ENCODE data around the gene PROSER2.
"Not testable (repeated sequence)": the region's sequence is repeated elsewhere in the genome, so short reads cannot be mapped to it uniquely, and the experiment has no call there.

PROSER2 gene

DNA sequence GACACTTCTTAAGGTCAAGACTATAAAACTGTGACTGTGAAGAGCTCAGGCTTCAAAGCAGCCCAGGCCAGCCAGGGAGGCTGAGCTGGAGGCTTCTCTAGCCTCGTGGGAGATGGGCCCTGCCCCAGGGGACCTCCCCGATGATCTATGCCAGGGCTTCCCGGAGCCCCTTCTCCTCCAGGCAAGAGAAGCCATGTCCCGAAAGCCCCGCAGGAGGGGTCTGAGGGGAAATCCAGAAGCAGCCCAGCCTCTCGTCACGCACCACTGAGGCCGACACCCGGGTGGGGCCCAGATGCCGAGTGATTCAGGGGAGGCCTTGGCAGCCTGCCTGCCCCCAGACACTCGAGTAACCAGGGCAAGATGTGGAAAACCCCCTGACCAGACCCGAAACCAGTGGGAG is 63.7 kb downstream of the PROSER2 start:
- no peak for DNase-seq

GRCh38 chr10:11887381-11888227 is 64.4 kb downstream of the PROSER2 start:
- DNase-seq, result no peak

- DNase-seq, result not testable (repeated sequence)
Observed at GRCh38 chr10:11889263-11889662, 66.1 kb downstream of the PROSER2 start.

DNA sequence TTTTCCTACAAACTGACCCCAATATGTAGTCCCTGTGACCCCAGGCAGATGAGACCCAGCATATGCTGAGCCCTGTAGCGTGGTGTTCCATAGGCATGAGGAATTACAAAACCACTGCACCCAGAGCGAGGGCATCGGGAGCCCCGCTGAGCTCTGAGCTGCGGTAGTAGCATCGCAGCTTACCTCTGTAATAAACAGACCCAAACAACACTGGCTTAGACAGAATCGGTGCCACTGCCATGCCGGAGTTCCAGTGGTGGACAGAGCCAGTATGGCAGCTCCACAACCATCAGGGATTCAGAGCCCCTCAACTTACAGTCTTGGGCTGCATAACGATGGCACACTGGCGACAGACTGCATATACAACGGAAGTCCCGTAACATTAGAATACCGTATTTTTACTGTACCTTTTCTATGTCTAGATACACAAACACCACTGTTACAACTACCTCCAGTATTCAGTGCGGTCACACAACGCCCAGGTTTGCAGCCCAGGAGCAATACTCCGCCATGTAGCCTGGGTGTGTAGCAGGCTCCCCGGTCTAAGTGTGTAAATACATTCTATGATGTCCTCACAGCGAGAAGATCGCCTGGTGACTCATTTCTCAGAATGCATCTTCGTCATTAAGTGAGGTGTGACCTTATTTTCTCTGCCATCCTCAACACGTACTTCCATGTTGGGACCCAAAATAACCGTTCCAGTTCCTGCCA is 68.8 kb downstream of the PROSER2 start:
- DNase-seq, result no peak

- DNase-seq, result no peak
Observed at GRCh38 chr10:11893749-11894278, 70.7 kb downstream of the PROSER2 start.

DNA sequence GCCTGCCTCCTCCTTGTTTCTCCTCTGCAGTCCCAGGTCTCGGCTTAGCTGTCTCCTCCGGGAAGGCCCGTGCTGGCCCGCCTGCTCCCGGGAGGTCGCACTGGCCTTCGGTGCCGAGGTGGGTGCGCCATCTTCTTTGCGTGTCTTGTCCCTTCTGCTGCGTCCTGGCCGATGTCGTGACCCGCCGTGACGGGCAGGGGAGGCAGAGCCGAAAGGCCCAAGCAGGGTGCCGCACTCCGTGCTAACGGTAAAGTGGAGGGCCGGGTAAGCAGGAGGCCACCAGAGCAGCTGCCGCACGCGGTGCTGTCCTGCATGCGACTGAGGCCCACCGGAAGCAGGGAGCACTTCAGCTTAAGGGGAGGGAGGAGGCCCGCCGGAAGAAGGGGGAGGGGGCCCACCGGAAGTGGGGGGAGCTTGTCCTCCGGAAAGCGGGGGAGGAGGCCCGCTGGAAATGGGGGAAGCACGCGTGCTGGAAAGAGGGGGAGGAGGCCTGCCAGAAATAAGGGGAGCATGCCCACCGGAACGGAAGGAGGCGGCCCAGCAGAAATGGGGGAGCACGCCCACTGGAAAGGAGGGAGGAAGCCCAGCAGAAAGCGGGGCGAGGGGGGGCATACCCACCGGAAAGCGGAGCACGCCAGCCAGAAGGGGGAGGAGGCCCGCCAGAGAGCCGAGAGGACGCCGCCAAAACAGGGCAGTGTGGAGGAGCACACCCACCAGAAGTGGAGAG is 71.4 kb downstream of the PROSER2 start:
- no peak for DNase-seq

GRCh38 chr10:11895108-11895466 is 71.9 kb downstream of the PROSER2 start:
- DNase-seq, result no peak

GRCh38 chr10:11895598-11895997 is 72.4 kb downstream of the PROSER2 start:
- DNase-seq, result no peak

GRCh38 chr10:11896549-11897200 is 73.5 kb downstream of the PROSER2 start:
- DNase-seq, result no peak

DNA sequence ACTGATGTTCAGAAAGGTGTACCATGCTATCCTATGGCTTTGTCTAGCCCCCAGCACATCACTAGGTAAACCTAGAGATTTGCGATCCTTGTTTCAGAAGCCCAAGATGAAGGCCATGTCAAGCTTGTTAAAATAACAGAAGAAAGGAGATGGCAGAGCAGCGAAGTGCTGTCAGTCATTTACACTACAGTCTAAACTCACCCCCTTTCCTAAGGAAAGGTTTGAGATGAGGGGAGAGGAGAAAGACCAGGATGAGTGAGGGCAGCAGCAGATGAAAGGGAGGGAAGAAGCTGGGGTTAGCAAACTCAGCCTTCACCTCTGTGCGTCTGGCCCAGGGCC is 74.8 kb downstream of the PROSER2 start:
- DNase-seq, result no peak

GRCh38 chr10:11898372-11899066 is 75.4 kb downstream of the PROSER2 start:
- no peak for DNase-seq

DNA sequence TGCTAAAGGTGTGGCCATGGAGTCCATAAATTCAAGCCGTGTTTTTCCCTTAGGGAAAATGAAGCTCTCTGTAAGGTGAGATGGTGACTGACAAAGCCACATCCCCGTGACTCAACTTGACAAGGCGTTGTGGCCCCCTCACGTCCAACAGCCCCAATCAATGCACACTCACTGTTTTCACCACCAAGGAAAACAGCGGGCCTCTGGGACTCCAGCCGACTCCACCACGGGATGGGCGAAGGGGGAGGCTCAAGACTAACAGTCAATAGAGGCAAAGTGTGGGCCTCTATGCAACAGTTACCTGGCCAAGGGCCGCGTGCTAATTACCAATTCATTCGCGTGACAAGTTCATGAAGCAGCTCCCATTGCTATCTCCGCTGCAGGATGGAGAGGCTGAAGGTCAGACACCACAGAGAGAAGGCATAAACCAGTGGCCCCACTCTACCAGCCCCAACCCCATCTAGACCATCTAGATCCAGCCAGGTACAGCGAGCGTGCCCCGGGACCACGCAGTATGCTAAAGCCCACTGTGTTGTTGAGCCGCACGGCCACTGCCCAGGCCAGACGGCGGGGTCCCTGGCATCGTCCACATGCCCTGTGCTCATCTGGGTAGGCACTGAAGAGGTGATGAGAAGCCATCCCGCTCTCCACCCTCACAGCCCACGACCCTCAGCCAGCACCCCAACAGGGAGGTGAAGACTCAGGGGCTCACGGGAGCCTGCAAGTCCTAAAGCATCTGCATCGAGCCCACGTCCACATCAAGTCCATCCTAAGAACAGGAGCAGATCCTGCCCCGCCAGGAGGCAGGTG is 76.1 kb downstream of the PROSER2 start:
- no peak for DNase-seq

GRCh38 chr10:11901036-11901301 is 77.8 kb downstream of the PROSER2 start:
- DNase-seq, result no peak

DNA sequence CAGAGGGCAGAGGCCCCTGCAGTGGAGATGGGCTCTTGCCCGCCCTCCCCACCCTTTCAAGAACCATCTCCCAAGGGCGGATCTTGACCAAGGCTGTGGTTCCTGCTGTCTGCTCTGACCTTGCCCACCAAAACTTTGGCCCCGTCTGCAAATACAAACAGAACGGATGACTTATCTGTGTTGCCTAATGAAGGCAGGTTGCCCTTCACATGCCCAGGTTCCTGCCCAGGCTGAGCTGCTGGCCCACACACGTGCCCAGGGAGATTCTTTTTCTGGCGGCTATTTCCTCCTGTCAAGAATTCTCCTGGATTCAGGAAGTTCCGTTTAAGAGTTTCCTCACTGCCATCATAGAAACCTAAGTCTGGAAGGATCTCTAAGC is 78.3 kb downstream of the PROSER2 start:
- no peak for DNase-seq

GRCh38 chr10:11901833-11902475 is 78.8 kb downstream of the PROSER2 start:
- DNase-seq, result no peak

- no peak for DNase-seq
Observed at GRCh38 chr10:11902646-11903045, 79.5 kb downstream of the PROSER2 start.

GRCh38 chr10:11906714-11907113 is 83.6 kb downstream of the PROSER2 start:
- DNase-seq, result no peak

- DNase-seq, result no peak
Observed at GRCh38 chr10:11907914-11908313, 84.8 kb downstream of the PROSER2 start.

DNA sequence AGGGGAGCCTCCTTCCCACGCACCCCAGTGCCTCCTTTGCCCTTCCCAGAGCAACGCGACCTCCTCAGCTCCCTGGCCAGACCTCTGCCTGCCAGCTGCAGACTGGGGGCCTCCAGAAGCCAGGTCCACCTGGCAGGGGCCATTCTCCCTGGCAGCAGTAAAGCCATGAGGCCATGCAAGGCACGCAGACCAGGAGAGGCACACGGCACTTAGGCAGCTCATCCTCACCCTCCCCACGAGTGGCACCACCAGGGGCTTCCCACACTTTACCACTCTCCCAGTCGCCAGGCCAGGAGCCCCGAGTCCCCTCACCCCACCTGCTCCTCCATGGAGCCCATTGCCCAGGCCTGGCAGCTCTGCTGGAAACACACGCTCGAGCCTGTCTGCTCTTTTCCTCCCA is 85.4 kb downstream of the PROSER2 start:
- no peak for DNase-seq

GRCh38 chr10:11908991-11909390 is 85.8 kb downstream of the PROSER2 start:
- DNase-seq, result no peak

DNA sequence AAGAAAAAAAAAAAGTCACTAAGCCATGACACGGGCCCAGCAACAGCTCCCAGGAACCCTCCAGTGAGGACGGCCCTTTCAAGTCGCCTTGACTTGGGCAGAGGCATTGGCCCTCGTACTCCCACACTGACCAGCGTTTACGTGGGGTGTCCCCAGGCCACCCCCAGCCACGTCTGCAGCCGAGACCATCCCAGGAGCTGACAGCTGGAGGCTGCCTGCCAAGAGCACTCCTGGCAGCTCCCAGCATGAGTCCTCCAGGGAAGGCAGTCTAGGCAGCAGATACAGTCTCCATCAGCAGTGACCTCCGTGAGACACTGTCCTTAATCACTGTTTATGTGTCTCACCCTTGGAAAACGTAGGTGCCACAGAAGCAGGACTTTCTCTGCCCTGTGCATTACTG is 86.5 kb downstream of the PROSER2 start:
- no peak for DNase-seq
